Fibroblast of pulmonary artery (primary cell): ENCODE data around the gene TRDMT1.

Experiments used
- DNase-seq: peaks from one replicate; pipeline ENCODE4 v3.0.0-alpha.2; 2010; ENCODE audit warnings: low read depth
- H3K4me3 ChIP-seq: replicated peaks from 2 replicates; pipeline ENCODE4 v1.5.1; 2011; ENCODE audit warnings: low read depth, mild to moderate bottlenecking, control low read depth, low read length, moderate library complexity
- CTCF ChIP-seq: IDR thresholded peaks from 2 replicates; pipeline ENCODE4 v1.5.1; 2011; ENCODE audit warnings: mild to moderate bottlenecking, control low read depth, low read length, inconsistent platforms; ENCODE audit errors: missing control alignments

The TRDMT1 gene

GRCh38 chr10:17202506-17202905 lies 1.0 kb upstream of the TRDMT1 start:
- no peak for DNase-seq
- H3K4me3 ChIP-seq = no peak overlapping the region
- no peak for TF ChIP-seq CTCF

GRCh38 chr10:17201794-17202116 lies 283 bp upstream of the TRDMT1 start:
- peak overlapping the region; percentile 70 for H3K4me3 ChIP-seq
- DNase-seq = no peak
- no peak for TF ChIP-seq CTCF

- peak overlapping the region; percentile 70 for H3K4me3 ChIP-seq
- peak; percentile 40 for DNase-seq
- TF ChIP-seq CTCF = no peak
These were observed 1.2 kb downstream of the TRDMT1 start for GRCh38 chr10:17200001-17200911.

- peak overlapping the region; percentile 70 for H3K4me3 ChIP-seq
- DNase-seq = peak; percentile 62
- TF ChIP-seq CTCF = no peak
These were observed 2.1 kb downstream of the TRDMT1 start for GRCh38 chr10:17199351-17199804.

- H3K4me3 ChIP-seq = no peak overlapping the region
- DNase-seq = no peak
- TF ChIP-seq CTCF = no peak
These were observed 4.9 kb downstream of the TRDMT1 start for GRCh38 chr10:17196573-17196972.

GRCh38 chr10:17196045-17196444 lies 5.4 kb downstream of the TRDMT1 start:
- TF ChIP-seq CTCF = no peak
- no peak for DNase-seq
- no peak overlapping the region for H3K4me3 ChIP-seq

GRCh38 chr10:17195083-17195482 lies 6.4 kb downstream of the TRDMT1 start:
- no peak for TF ChIP-seq CTCF
- no peak for DNase-seq
- H3K4me3 ChIP-seq = no peak overlapping the region
